CD4-positive, alpha-beta T cell treated with Interleukin-4 for 4 hours (primary cell): ENCODE measurements around the gene AHR.
A peak's percentile ranks its signal among the peaks of the same experiment; 100 is the strongest.

Source experiments
- DNase-seq: peaks from one replicate; pipeline ENCODE4 v3.0.0-alpha.2; 2020

Gene AHR

GRCh38 chr7:17298102-17298839 is at the start of gene AHR:
AHR (plus strand) TSS chr7:17298652; CDS start chr7:17299265, 613 bp downstream.
- peak; percentile 92 for DNase-seq

- DNase-seq = no peak
Measured at GRCh38 chr7:17253885-17254284, 44.6 kb upstream of the AHR start.

GRCh38 chr7:17255926-17256325 is 42.5 kb upstream of the AHR start:
- DNase-seq = no peak

GRCh38 chr7:17256375-17256774 is 42.1 kb upstream of the AHR start:
- DNase-seq = no peak

GRCh38 chr7:17266565-17266964 is 31.9 kb upstream of the AHR start:
- DNase-seq = no peak

- DNase-seq = no peak
Measured at GRCh38 chr7:17269341-17270221, 28.9 kb upstream of the AHR start.

- peak; percentile 39 for DNase-seq
Measured at GRCh38 chr7:17274551-17275245, 23.8 kb upstream of the AHR start.

GRCh38 chr7:17275749-17276671 is 22.4 kb upstream of the AHR start:
- DNase-seq = no peak

- no peak for DNase-seq
Measured at GRCh38 chr7:17279061-17279460, 19.4 kb upstream of the AHR start.

GRCh38 chr7:17289074-17289645 is 9.3 kb upstream of the AHR start:
- DNase-seq = no peak

GRCh38 chr7:17292843-17293242 is 5.6 kb upstream of the AHR start:
- DNase-seq = no peak

- no peak for DNase-seq
Measured at GRCh38 chr7:17293481-17293880, 5.0 kb upstream of the AHR start.

GRCh38 chr7:17297243-17297642 is 1.2 kb upstream of the AHR start:
- no peak for DNase-seq

GRCh38 chr7:17298840-17299482 is 509 bp downstream of the AHR start:
- peak; percentile 44 for DNase-seq

GRCh38 chr7:17299483-17299991 is 1.1 kb downstream of the AHR start:
- DNase-seq = peak; percentile 43

- DNase-seq = peak; percentile 33
Measured at GRCh38 chr7:17300012-17300411, 1.6 kb downstream of the AHR start.

- no peak for DNase-seq
Measured at GRCh38 chr7:17300437-17300836, 2.0 kb downstream of the AHR start.

GRCh38 chr7:17301471-17302456 is 3.3 kb downstream of the AHR start:
- peak; percentile 67 for DNase-seq

- peak; percentile 62 for DNase-seq
Measured at GRCh38 chr7:17302575-17303142, 4.2 kb downstream of the AHR start.

- peak; percentile 83 for DNase-seq
Measured at GRCh38 chr7:17304926-17305325, 6.5 kb downstream of the AHR start.
